Kidney (tissue), 14 donors: ENCODE data around the gene AKAP13. TPM values are rescaled to one million over a fixed set of nuclear protein-coding genes. Genes with fewer than 3 reads are reported as not detected.

Experiments used
- DNase-seq, 5 donors: peaks; one replicate each; pipeline ENCODE4 v3.0.0-alpha.2; 2013 to 2020
- FAIRE-seq: peaks from 2 replicates; lab custom pipeline; 2012; peaks lifted over from hg19 to GRCh38; lab: Jason Lieb, UNC
- H3K27ac ChIP-seq, 2 donors: one replicate each; pipeline ENCODE4 v1.7.0; 2013; ENCODE audit warnings: low read depth in 2 of 2, low read length in 2 of 2, inconsistent platforms in 1 of 2
- H3K27me3 ChIP-seq: one replicate; pipeline ENCODE4 v1.7.1; 2013; ENCODE audit warnings: low read length, inconsistent platforms; ENCODE audit not compliant: control insufficient read depth, insufficient read depth
- H3K36me3 ChIP-seq, 3 donors: one replicate each; pipeline versions ENCODE4 v1.7.0 to v1.7.1; 2013; ENCODE audit warnings: low read length in 3 of 3, control low read depth in 1 of 3, inconsistent platforms in 1 of 3; ENCODE audit not compliant: insufficient read depth in 3 of 3, control insufficient read depth in 2 of 3
- H3K4me1 ChIP-seq, 3 donors: one replicate each; pipeline versions ENCODE4 v1.7.0 to v1.7.1; 2013; ENCODE audit warnings: low read length in 3 of 3, inconsistent platforms in 1 of 3, low read depth in 1 of 3; ENCODE audit not compliant: control insufficient read depth in 2 of 3, insufficient read depth in 2 of 3
- H3K4me3 ChIP-seq, 3 donors: one replicate each; pipeline versions ENCODE4 v1.7.0 to v1.8.1; 2013; ENCODE audit warnings: low read length in 3 of 3, control low read depth in 1 of 3, inconsistent platforms in 1 of 3
- H3K9ac ChIP-seq, 3 donors: one replicate each; pipeline versions ENCODE4 v1.7.0 to v1.7.1; 2013; ENCODE audit warnings: low read length in 3 of 3, control low read depth in 1 of 3, inconsistent platforms in 1 of 3
- H3K9me3 ChIP-seq, 3 donors: one replicate each; pipeline versions ENCODE4 v1.7.0 to v1.7.1; 2013; ENCODE audit warnings: low read length in 3 of 3, control low read depth in 1 of 3, inconsistent platforms in 1 of 3; ENCODE audit not compliant: control insufficient read depth in 2 of 3, insufficient read depth in 1 of 3
- intact Hi-C: fragments of 100-400 bp; cut with DNase I; formaldehyde crosslinking; loops from one replicate; pipeline ENCODE4 v1.11.1; 2022
- polyA plus RNA-seq: library from polyadenylated mRNA; stranded (reverse); fragments of 350-450 nt; fragmentation: Illumina TruSeq; extraction: RNeasy Lipid Tissue Mini Kit (QIAGEN cat#74804); gene quantifications from one replicate; pipeline ENCODE4 v1.2.3, GENCODE V29; 2014; ENCODE audit warnings: low read depth, low replicate concordance; ENCODE audit not compliant: insufficient read depth
- total RNA-seq: library from RNA; stranded (reverse); fragmentation: NEBNext Ultra II Directional; extraction: Animal tissue kit (Norgen Biotek cat#: 25700); gene quantifications from one replicate; pipeline ENCODE4 v1.2.1, GENCODE V29; 2021
- TF ChIP-seq, protein P1 (sequence below): IDR thresholded peaks from 3 replicates; pipeline ENCODE4 v1.5.1; 2012; ENCODE audit warnings: mild to moderate bottlenecking, moderate library complexity, borderline replicate concordance; ENCODE audit not compliant: insufficient read depth; ENCODE audit errors: extremely low read depth
- donor health status: control.
- donor health status: control.
- donor health status: control.
- donor health status: control.
- donor health status: control.
- donor health status: DM: yes; HTN: yes; CAD: no.
- donor health status: Normal renal cell carcinoma (clear cell type).

Gene AKAP13
- total and polyA plus RNA-seq, 2 donors from 2014 or later: 18.8 to 174 TPM

GRCh38 chr15:85498471-85498870 lies 118.1 kb downstream of the AKAP13 start:
- FAIRE-seq: no peak
- no peaks in the 10 kb centered on the region for H3K27me3 ChIP-seq
- peaks cover 3 to 36% (median 15%) of the 10 kb centered on the region in 3 donors for H3K4me1 ChIP-seq
- no peaks in the 10 kb centered on the region for H3K9me3 ChIP-seq
- intact Hi-C loops: no loop called here
- H3K27ac ChIP-seq: no peak overlapping the region
- no peaks in the 10 kb centered on the region for H3K36me3 ChIP-seq
- DNase-seq: no peak
- no peak overlapping the region for H3K9ac ChIP-seq
- no peak overlapping the region for H3K4me3 ChIP-seq
- TF ChIP-seq, protein P1, sequence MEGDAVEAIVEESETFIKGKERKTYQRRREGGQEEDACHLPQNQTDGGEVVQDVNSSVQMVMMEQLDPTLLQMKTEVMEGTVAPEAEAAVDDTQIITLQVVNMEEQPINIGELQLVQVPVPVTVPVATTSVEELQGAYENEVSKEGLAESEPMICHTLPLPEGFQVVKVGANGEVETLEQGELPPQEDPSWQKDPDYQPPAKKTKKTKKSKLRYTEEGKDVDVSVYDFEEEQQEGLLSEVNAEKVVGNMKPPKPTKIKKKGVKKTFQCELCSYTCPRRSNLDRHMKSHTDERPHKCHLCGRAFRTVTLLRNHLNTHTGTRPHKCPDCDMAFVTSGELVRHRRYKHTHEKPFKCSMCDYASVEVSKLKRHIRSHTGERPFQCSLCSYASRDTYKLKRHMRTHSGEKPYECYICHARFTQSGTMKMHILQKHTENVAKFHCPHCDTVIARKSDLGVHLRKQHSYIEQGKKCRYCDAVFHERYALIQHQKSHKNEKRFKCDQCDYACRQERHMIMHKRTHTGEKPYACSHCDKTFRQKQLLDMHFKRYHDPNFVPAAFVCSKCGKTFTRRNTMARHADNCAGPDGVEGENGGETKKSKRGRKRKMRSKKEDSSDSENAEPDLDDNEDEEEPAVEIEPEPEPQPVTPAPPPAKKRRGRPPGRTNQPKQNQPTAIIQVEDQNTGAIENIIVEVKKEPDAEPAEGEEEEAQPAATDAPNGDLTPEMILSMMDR: no peak

DNA sequence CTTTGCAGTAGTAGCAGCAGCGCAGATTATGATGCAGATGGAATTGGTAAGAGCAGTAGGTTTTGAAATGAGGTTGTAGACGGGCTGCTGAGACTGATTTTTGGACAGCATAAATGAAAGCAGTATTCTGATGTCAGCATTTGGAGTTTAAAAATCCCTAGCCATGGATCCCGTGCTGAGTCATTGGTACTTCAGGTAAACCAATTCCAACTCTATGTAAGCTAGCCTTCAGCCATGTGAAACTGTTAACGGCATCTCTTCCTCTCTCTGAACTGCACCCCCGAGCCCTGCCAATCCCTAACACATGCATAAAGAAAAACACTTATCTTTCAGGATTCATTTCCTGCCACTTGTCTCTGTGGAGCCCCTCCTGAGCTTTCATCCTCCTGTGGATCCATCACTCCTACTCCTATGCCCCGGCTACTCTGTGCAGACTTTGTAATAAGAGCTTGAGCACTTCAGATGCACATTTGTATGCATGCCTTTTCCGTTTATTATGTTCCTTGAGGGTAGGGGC lies 119.0 kb downstream of the AKAP13 start:
- Histone ChIP-seq H3K9ac (no peak overlapping the region), H3K4me1 (peaks cover 3 to 26% (median 12%) of the 10 kb centered on the region in 3 donors)

GRCh38 chr15:85500060-85500708 lies 119.8 kb downstream of the AKAP13 start:
- H3K9me3 ChIP-seq: no peaks in the 10 kb centered on the region
- DNase-seq: no peak
- H3K4me1 ChIP-seq: peaks cover 3 to 24% (median 9%) of the 10 kb centered on the region in 3 donors
- no peaks in the 10 kb centered on the region for H3K27me3 ChIP-seq
- H3K27ac ChIP-seq: no peak overlapping the region
- H3K36me3 ChIP-seq: no peaks in the 10 kb centered on the region
- TF ChIP-seq, protein P1: no peak
- H3K4me3 ChIP-seq: no peak overlapping the region
- no peak overlapping the region for H3K9ac ChIP-seq
- intact Hi-C loops: no loop called here
- FAIRE-seq: no peak

More for the DNA sequence above, 119.0 kb downstream of the AKAP13 start:
- no peaks in the 10 kb centered on the region for H3K9me3 ChIP-seq
- TF ChIP-seq, protein P1: no peak
- intact Hi-C loops: no loop called here
- H3K36me3 ChIP-seq: no peaks in the 10 kb centered on the region
- FAIRE-seq (no peak), DNase-seq (no peak)
- H3K27me3 ChIP-seq: no peaks in the 10 kb centered on the region
- H3K27ac ChIP-seq: no peak overlapping the region
- H3K4me3 ChIP-seq: no peak overlapping the region
